NCI-H2227 (cell line): ENCODE measurements around the gene DEFB112.

Experiments used
- DNase-seq: peaks from one replicate; lab custom pipeline; 2025; ENCODE audit not compliant: unreplicated experiment; lab: John Stamatoyannopoulos, UW

DEFB112 gene, protein sequence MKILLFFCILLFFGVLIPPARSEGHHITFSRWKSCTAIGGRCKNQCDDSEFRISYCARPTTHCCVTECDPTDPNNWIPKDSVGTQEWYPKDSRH

DNA sequence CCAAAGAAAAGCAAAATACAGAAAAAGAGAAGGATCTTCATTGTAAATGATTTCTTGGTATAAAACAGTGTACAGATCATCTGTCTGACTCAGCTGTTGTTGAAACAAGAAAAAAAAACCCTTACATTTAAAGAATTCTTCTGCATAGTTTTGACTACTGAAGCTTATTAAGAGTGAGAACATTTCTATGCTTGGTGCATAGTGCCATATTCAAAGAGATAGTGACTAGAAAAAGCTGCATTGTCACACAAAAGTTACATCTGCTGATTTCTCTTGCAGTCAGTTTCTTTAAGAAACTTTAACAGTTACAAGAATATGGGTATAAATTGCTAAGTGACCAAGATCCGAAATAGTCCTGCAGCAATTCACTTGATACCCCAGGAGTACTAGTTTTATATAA is at the start of gene DEFB112:
Gene DEFB112, minus strand, starts transcription at position 101 of the 400 bp plus-strand sequence. Its CDS starts 60 bp downstream, at position 41.
- no peak for DNase-seq

DNA sequence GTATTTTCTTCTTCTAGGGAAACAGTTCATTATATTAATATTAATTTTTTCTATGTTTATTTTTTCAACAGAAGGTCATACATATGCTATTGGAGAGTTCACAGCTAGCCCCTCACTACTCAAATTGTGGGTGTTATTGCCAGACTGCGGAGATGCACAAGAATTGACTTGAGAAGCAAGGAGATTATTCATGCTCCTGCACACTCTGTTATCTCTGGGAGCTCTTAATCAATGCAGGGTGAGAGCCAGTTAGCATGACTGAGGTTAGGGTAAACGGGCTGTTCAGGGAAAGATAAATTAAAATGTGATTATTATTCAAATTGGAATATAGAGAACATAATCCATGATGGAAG is 48.9 kb upstream of the DEFB112 start:
- no peak for DNase-seq

DNA sequence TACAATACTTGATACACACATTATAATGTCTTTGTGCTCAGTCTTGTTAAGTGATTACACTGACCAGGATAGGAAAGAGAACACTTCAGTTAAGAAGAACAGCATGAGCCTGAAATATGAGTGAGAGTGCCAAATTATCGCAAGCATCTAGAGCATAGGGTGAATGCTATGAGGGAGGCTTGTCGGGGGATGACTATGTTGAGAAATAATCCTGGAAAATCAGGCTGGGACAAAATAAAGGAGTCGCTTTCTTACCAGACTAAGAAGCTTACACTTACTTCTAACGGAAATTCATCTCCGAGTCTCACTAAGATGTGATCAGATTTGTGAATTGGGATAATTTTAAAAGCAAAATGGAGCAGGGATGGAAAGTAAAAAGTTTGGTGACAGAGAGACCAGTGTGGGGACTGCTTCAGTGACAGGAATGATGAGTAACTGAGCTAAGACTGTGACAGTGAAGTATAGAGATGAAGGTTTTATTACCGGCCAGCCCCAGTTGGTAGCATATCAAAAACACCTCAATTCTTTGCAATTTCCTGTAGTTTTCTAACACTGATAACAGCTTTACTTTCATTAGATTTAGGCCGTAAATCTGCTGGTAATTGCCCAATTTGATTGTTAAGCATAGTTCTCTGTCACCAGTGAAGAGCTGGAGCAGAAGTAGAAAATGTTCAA is 48.4 kb upstream of the DEFB112 start:
- no peak for DNase-seq

DNA sequence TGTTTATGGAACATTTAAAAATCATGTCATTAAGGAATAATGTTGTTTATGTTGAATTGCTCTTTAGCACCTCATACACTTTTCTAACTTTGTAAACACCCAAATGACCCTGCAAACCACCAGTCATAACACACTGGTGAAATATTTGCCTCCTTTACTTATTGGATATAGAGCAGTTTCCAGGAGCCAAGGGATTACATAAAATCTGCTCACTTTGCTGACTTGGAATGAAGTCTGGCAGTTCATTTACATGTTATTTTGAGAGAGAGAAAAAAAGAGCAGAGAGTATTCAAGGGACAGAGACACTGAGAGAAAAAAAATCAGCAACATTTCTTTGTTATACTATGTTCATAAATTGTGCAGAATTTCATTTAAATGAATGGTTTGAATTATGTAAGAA is 46.6 kb upstream of the DEFB112 start:
- no peak for DNase-seq

DNA sequence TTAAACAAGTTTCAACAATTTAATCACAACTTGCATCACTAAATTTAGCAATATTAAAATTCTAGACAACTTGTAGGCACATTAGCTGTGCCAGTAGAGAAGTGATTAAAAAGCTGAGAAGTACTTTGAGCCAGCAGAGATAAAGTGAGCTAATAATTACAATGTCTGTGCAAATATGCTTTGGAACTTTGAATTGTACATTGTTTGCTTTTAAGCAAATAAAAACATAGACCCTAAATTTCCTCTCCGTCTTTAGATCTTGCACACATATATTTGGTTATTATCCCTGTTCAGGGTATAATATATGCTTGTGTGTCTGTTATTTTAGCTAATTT is 44.2 kb upstream of the DEFB112 start:
- DNase-seq: no peak

DNA sequence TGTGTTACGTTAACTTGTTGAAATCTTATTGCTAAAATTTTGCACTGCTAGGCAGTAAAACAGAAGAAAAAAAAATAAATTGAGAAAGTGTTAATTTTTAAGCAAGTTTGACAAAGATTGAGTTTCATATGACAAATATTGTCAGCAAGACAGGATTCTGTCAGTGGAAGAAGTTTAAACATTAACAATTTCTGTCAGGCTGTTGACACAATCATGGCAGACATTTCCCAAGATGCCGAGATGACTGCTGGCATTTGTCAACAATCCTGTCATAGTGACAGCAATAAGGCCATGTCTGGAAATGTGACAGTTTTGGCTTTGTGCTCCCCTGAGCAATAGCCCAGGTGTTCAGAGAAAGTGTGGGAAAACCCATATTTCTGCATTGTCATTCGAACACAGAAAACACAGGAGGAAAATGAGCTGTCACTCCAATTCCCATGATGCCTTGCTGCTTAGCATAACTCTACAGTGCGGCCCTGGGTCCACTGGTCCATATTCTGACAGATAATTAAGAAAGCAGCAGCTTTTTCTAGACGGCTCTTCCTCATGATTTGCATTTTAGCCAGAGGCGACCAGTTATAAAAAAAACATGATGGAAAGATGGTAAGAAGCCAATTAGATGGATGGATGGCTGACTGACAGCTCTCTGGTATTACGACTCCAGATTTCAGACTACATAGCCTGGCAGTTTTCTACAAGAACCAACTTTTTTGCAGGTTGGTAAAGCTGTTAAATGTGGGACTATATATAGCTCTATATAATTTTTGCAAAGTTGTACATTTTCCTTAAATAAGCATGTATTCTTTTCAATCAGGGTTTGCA is 43.6 kb upstream of the DEFB112 start:
- no peak for DNase-seq

DNA sequence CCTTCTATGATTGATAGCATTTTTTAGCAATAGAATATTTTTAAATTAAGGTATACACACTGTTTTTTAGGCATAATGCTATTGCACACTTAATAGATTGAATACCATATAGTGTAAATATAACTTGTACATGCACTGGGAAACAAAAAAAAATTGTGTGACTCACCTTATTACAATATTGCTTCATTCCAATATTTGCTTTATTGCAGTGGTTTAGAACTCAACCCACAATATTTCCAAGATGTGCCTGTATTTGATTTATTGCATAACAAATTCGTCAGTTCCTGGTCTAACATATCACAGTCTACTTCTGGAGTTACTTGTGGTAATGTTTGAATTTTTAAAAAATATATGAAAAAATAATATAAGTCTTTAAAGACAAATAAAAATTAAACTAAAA is 41.9 kb upstream of the DEFB112 start:
- DNase-seq: no peak

DNA sequence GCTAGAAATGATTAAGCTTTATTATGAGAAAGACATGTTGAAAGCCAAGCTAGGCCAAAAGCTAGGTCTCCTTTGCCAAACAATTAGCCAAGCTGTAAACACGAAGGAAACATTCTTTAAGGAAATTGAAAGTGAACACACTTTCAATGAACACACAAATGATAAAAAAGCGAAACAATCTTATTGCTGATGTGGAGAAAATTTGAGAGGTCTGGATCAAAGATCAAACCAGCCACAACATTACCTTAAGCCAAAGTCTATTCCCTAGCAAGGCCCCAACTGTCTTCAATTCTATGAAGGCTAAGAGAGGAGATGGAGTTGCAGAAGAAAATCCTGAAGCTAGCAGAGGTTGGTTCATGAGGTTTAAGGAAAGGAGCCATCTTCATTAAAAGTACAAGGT is 40.2 kb upstream of the DEFB112 start:
- no peak for DNase-seq

DNA sequence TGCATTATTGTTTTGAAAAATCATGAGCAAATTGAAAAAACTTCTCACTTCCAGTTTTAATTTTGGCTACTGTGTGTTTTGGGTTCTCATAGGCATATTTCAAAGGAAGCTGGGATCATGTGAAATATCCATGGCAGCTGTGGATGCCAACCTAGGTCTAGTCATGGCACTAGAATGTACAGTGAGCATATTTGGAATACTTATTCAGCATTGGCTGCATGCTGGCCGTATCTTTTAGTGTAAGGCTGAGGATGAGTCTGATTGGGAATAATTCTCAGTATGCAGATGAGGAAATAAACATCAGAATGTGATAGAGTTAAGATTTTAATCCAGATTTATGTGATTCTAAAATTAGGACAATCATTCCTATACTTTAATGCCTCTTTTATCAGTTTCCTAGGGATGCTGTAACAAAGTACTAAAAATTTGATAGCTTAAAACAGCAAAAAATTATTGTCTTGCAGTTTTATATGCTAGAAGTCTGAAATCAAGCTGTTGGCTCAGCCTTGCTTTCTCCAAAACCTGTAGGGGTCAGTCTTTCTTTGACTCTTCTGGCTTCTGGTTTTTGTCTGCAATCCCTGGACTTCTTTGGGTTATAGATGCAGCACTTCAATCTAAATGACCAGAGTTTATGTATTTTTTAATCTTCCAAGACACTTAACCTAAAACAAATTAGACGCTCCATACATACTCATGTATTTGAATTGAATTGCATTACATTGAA is 37.7 kb upstream of the DEFB112 start:
- DNase-seq: no peak

DNA sequence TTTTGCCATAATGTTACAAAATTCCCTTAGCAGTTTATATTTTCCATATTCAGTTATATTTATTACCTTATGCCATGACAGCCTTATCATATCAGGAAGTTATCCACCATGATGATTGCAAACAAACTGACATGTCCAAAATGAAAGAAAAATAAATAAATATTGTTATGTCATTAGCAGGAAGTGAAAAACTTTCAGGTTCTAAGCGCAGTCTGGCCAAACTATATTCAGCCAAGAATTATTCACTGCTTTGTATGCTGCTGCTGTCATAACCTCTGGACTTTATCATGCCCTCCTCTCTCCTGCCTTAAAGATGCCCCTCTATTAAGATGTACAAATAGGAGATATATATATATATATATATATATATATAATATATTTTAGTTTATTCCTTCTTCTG is 27.7 kb upstream of the DEFB112 start:
- DNase-seq: no peak

DNA sequence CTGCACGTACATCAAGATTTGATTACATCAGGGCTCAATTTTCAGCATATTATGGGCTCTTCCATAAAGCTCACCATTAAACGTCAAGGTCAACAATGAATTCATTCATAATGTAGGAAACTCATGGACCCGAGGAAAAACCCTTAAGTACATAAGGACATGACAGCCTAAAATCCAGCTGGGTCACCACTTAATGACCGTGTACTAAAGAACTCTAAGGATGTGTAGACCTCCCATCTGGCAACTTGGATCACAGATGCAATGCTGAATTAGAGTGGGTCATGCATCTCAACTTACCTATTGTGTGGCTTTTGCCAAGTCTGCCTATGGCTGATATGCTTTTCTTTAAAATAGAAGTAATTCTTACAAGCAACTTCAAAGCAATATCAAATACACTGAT is 26.7 kb upstream of the DEFB112 start:
- peak; percentile 1 for DNase-seq

DNA sequence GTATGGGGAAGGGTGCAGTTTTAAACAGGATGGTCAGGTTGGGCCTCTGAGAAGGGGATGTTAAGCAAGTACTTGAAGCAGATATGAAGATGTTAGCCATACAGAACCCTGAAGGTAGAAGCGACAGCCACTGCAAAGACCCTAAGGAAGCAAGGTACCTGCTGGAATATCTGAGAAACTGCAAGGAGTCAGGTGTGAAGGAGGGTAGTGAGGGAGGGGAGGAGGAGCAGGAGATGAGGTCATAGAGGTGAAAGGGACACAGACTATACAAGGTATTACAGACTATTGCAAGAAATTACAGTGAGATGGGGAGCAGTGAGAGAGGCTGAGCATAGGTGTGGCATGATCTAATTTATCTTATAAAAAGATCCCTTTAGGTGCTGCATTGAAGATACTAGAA is 22.2 kb upstream of the DEFB112 start:
- no peak for DNase-seq

DNA sequence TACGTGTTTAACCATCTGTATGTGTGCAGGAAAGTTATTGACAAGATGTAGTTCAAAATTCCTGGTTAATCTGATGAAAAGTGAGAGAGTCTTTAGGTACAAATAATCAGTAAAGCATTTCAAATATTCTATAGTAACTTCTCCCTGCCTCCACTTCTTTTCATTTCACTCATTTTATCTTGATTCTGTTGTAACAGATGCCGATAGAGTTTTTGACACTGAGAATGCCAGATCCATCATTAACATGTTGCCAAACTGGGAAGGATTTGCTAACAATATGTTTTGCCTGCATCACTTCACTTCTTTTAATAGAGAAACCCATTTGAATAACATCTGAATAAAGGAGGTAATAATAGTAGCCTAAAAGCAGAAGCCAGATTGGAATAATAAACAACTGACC is 20.4 kb upstream of the DEFB112 start:
- DNase-seq: no peak

DNA sequence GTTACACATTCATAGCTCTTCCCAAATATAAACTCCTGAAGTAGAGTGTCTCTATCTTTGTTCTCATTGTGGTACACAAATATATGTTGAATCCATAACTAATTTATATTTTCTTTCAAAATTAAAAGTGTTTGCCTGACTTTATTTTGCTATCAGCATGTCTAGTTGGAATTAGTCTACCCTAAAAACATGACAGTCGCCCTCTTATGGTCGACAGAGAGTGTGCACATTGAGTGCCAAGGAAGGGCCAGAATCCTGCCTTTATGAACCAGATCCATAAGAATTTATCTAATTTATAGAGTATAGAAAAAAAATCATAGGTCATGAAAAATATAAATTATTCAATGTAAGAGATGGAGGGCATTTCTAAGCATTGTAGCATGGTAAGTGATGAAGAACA is 12.3 kb upstream of the DEFB112 start:
- no peak for DNase-seq

DNA sequence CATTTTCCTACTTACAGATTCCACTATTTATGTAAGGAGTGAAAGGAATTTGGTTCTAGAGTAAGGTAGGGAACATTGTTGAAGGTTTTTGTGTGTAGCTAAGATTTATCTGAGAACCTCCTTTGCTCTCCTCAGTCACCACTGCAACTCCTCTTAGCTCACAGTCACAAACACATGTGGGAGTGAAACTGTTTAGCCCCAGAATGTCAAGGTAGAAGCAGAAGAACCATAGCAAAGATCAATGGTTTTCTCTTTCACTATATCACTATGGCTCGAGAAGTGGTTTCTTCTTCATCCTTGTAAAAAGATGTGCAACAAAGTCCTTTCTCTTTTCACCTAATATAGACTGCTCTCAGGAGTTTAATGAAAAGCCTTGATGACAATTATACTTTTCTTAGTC is 6.5 kb upstream of the DEFB112 start:
- no peak for DNase-seq

DNA sequence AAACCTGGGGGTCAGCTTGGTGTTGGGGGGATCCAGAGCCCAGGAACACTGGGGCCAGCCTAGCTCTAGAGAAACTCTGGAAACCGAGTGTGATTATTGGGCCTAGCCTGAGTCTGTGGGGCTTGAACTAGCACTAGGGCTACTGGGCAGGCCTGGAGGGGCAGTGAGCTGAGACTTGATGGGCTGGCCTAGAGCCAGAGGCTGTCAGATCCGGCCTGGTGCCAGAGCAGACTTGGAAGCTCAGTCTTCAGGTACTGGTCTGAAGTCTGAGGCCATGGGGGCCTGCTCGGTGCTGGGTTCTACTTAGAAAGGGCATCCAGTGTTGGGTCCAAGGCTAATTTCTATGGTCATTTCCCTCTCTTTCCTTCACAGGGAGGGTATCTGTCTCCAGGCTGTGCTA is 2.7 kb downstream of the DEFB112 start:
- DNase-seq: no peak

DNA sequence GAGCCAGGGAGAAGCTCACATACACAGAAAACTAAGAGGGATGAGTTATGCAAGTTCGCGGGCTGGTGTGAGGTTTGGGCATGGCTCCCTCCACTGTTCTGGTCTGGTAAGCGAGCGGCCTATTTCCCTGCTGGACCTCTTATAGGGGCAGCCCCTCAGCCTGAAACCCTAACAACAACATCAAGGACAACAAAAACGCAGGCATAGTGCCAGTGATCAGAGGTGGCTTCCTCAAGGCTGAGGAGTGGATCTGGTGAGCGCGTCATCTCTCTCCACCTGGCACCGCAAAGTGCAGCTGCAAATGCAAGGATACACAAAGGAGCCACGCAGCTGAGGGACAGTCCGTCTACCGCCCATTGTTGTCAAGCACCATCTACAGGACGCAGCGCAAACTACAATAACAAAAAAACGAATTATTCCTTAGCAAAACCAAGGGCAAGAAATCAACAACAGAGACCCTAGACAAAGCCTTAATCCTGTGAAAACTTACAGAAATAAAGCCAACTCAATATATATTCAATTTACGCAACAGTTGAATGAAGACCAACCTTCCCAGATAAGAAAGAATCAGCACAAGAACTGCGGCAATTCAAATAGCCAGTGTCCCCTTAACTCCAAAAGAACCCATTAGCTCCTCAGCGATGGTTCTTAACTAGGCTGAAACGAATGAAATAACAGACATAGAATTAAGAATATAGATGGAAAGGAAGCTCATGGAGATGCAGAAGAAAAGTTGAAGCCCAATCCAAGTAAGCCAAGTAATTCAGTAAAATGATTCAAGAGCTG is 18.8 kb downstream of the DEFB112 start:
- DNase-seq: no peak

DNA sequence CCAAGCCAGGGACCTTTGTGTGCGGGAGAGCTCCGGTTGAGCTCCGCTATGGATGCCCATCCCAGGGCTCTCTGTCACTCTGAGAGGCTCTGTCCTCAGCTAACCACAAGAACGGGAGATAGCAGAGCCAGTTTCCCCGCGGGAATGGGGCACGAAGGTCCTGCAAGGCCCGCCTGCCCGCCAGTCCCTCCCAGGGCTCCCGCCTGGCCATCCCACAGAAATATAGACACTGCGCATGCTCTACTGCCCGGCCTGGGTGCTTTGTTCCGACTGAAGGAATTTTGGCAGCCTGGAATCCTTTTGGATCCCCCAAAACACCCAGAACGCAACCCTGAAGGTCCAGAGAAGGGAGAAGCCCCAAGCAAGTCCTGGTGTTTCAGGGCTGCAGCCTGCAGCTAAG is 19.4 kb downstream of the DEFB112 start:
- no peak for DNase-seq

DNA sequence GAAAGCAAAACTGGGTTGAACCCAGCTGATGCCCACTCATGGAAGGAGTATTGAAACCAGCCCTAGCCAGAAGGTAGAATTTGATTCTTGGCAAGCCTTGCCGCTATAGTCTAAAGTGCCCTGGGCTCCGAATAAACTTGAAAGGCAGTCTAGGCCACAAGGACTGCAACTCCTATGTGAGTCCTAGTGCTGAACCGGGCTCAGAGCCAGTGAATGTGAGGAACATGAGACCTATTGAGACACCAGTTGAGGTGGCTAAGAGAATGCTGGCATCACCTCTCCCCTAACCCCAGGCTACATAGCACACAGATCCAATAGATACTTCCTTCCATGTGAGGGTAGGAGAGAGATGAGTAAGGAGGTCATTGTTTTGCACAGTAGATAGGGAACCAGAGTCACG is 24.5 kb downstream of the DEFB112 start:
- DNase-seq: no peak

DNA sequence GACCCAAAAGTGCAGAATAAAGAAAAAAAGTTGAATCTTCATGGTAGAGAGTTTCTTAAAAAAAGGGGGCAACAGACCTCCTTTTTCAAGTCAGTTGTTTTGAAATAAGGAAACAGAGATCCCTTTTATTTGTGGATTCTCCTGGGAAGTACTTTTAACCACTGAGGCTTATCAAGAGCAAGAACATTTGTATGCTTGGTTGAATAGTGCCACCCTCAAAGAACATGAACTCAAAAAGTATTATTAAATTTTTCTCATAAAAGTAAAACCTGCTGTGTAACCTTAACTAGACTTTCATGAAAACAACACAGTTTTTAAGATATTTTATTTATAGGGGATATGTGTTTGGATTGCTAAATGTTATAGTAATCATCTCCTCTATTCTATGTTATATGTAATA is 27.8 kb downstream of the DEFB112 start, which contains the start of gene DEFB110:
Gene DEFB110, minus strand, starts transcription at position 101 of the 400 bp plus-strand sequence. Its CDS starts 59 bp downstream, at position 42.
- DNase-seq: no peak

DNA sequence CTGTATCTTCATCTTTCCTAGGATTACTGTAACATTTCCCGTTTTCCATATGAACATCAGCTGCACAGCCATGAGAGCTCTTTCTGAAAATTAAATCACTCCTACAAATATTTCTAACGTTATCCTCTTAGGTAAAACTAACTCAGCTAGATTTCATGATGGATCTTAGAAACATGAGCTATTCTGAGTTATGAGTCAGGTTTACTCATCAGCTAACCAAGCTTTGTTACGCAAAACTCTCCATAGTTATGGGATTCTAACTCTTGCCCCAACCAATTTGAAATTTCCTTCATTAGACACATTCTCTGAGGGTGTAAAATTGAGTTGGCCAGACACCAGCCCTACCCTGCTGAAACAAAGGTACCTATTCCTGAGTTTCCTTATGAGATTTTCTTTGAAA is 41.9 kb downstream of the DEFB112 start:
- DNase-seq: no peak
